SK-N-SH treated with all-trans-retinoic acid at 6 μM for 48 hours (cell line): ENCODE measurements around the gene CFAP97D1.
A peak's percentile ranks its signal among the peaks of the same experiment; 100 is the strongest.

ENCODE experiments used
- ATAC-seq: fragments of 200-7000 bp; cut with Tn5 transposase; 3 replicates; pipeline ENCODE4 v1.9.1; 2020; ENCODE audit warnings: mild to moderate bottlenecking, moderate library complexity
- ARNTL ChIP-seq: fragments of 450-650 bp; formaldehyde crosslinking; IDR thresholded peaks from 2 replicates; pipeline ENCODE4 v1.5.0; 2020; ENCODE audit warnings: low read depth, mild to moderate bottlenecking, moderate library complexity, borderline replicate concordance
- BACH2 ChIP-seq: fragments of 250-450 bp; sonication (Bioruptor Pico); IDR thresholded peaks from 2 replicates; pipeline ENCODE4 v1.9.0; 2021; ENCODE audit warnings: mild to moderate bottlenecking, borderline replicate concordance
- CSDC2 ChIP-seq: fragments of 250-450 bp; sonication (Bioruptor Pico); IDR thresholded peaks from 2 replicates; pipeline ENCODE4 v1.5.0; 2020; ENCODE audit warnings: mild to moderate bottlenecking, moderate library complexity
- CSRNP3 ChIP-seq: fragments of 250-450 bp; sonication (Bioruptor Pico); IDR thresholded peaks from 2 replicates; pipeline ENCODE4 v1.5.1; 2021; ENCODE audit warnings: mild to moderate bottlenecking, moderate library complexity
- ESRRG ChIP-seq: fragments of 250-450 bp; sonication (Bioruptor Pico); IDR thresholded peaks from 2 replicates; pipeline ENCODE4 v1.6.1; 2021; ENCODE audit warnings: mild to moderate bottlenecking
- GLIS3 ChIP-seq: fragments of 250-450 bp; sonication (Bioruptor Pico); IDR thresholded peaks from 2 replicates; pipeline ENCODE4 v1.5.0; 2020; ENCODE audit warnings: mild to moderate bottlenecking, moderate library complexity
- ISL1 ChIP-seq: fragments of 250-450 bp; sonication (Bioruptor Pico); IDR thresholded peaks from 2 replicates; pipeline ENCODE4 v2.1.2; 2022; ENCODE audit warnings: mild to moderate bottlenecking, moderate library complexity
- OSR1 ChIP-seq: fragments of 250-450 bp; sonication (Bioruptor Pico); IDR thresholded peaks from 2 replicates; pipeline ENCODE4 v1.8.0; 2022; ENCODE audit warnings: moderate library complexity, mild to moderate bottlenecking, inconsistent platforms
- PATZ1 ChIP-seq: fragments of 250-450 bp; sonication (Bioruptor Pico); IDR thresholded peaks from 2 replicates; pipeline ENCODE4 v1.8.0; 2020; ENCODE audit warnings: mild to moderate bottlenecking, moderate library complexity, borderline replicate concordance
- PPARA ChIP-seq: fragments of 250-450 bp; sonication (Bioruptor Pico); IDR thresholded peaks from 2 replicates; pipeline ENCODE4 v1.5.0; 2020; ENCODE audit warnings: mild to moderate bottlenecking, borderline replicate concordance
- RARB ChIP-seq: fragments of 250-450 bp; sonication (Bioruptor Pico); IDR thresholded peaks from 2 replicates; pipeline ENCODE4 v1.8.0; 2021; ENCODE audit warnings: mild to moderate bottlenecking, moderate library complexity
- SNAI2 ChIP-seq: fragments of 250-450 bp; sonication (Bioruptor Pico); IDR thresholded peaks from 2 replicates; pipeline ENCODE4 v1.5.0; 2020; ENCODE audit warnings: mild to moderate bottlenecking, moderate library complexity
- TSHZ2 ChIP-seq: fragments of 250-450 bp; sonication (Bioruptor Pico); IDR thresholded peaks from 2 replicates; pipeline ENCODE4 v1.5.0; 2020; ENCODE audit warnings: mild to moderate bottlenecking, moderate library complexity
- ZC3H10 ChIP-seq: fragments of 250-450 bp; sonication (Bioruptor Pico); IDR thresholded peaks from 2 replicates; pipeline ENCODE4 v1.5.1; 2021; ENCODE audit warnings: mild to moderate bottlenecking, moderate library complexity
- ZFP3 ChIP-seq: fragments of 250-450 bp; sonication (Bioruptor Pico); IDR thresholded peaks from 2 replicates; pipeline ENCODE4 v1.5.0; 2020; ENCODE audit warnings: mild to moderate bottlenecking, moderate library complexity
- ZFP30 ChIP-seq: fragments of 450-650 bp; formaldehyde crosslinking; IDR thresholded peaks from 2 replicates; pipeline ENCODE4 v1.5.0; 2022; ENCODE audit warnings: mild to moderate bottlenecking, moderate library complexity

The CFAP97D1 gene

DNA sequence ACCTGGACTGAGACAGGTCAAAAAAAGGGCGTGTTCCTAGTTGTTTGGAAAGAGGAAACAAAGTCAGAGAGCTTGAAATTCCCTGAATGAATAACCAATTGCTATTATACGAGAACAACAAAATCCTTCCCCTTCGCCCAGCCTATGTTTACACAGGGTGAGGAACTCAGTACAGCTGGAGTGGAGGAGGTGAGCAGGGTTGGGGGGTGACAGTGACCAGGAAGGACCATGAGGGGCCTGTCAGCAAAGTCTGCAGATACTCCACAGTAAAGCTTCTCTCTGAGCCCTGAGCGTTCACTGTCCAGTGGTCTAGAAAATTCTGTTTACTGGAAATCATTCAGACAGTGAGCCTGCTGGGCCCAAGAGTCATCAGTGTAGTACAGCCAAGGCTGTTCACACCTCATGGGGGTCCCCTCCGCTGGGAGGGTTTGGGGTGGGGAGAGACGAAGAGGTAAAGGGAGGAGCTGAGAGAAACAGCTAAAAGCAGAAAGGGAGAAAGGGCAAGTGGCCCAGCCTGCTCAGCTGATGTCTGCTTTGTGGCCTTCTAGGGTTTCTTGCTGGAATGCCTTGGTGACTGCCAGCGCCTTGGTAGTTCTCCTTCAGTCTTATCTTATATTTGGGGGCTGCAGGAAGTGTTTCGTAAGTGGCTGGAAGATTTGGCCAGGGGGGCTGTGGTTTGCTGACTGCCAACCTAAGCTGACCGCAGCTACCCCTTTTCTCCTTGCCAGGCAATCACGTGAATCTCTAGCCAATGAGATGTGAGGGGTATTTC, 7.2 kb upstream of the CFAP97D1 start:
- no peak for ATAC-seq
- TF ChIP-seq RARB (CRISPR knock-in tag), result no peak
- no peak for TF ChIP-seq ESRRG (CRISPR knock-in tag)

GRCh38 chr17:43774304-43775250, 5.7 kb upstream of the CFAP97D1 start:
- TF ChIP-seq ZFP3 (no peak), OSR1 (CRISPR knock-in tag) (no peak), BACH2 (CRISPR knock-in tag) (no peak), ARNTL (CRISPR knock-in tag) (no peak), PATZ1 (CRISPR knock-in tag) (no peak), PPARA (CRISPR knock-in tag) (no peak), ZC3H10 (CRISPR knock-in tag) (no peak), ESRRG (CRISPR knock-in tag) (no peak), GLIS3 (CRISPR knock-in tag) (no peak), CSDC2 (CRISPR knock-in tag) (no peak), ZFP30 (CRISPR knock-in tag) (no peak)
- ATAC-seq, result no peak

DNA sequence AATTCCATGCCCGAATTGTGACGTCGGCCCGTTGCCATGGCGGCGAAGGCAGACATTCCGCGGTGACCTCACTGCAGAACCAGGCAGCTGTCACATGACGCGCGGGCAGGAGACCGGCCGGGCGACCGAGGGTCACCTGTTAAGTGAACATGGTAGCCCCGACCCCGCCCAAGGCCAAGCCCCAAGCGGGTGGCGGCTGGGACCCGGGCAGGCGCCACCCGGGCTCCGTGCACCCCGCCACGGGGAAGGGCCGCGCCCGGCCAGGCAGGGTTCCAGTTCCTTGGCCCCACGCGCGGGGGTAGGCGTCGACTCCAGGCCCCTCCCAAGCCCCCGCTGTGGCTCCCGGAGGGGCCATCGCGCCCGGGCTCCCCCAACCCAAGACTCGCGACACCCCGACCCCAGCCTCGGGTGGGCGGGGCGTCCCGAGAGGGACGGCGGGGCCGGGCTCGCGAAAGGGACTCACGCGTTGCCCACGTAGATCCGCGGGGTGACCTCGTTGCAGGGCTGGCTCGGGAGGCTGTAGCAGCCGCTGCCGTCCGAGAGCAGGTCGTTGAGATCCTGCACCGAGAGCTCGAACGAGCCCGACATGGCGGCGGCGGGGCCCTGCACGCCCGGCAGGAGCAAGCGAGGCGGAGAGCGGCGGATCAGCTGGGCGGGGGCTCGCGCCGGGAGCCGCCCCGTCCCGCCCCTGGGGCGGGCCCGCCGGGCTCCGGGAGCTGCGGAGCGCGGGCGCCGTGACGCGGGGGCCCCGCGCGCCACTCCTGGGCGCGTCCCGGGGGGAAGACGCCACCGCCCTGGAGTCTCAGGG, 1.7 kb upstream of the CFAP97D1 start, which contains the start of gene DUSP3:
DUSP3 (minus strand) TSS at position 641 of the 808 bp plus-strand sequence; CDS start at position 588, 53 bp downstream.
- no peak for TF ChIP-seq GLIS3 (CRISPR knock-in tag)
- TF ChIP-seq CSRNP3 (CRISPR knock-in tag), result no peak
- no peak for TF ChIP-seq SNAI2 (CRISPR knock-in tag)
- TF ChIP-seq TSHZ2, result 0 out of 2 replicates have a peak, but pooled peaks have one; percentile 8
- TF ChIP-seq, all 23 proteins: peak for 1
- ATAC-seq, result peak; percentile 95

- TF ChIP-seq ISL1 (CRISPR knock-in tag), result no peak
- TF ChIP-seq, all 23 proteins: peak for 0
- ATAC-seq, result peak; percentile 38
Observed at GRCh38 chr17:43779145-43780125, 800 bp upstream of the CFAP97D1 start.
